T-helper 2 cell treated with Interferon-gamma antibody and Interleukin-4, amounts not matched to agents 5 μg/mL and 100 μg/mL, for 36 hours (primary cell): ENCODE results near the gene MAPK12.
"Not testable (repeated sequence)": the region's sequence is repeated elsewhere in the genome, so short reads cannot be mapped to it uniquely, and the experiment has no call there.

ENCODE experiments used
- DNase-seq: peaks from one replicate; pipeline ENCODE4 v3.0.0; 2021; ENCODE audit warnings: low spot score
- H3K27ac Mint-ChIP-seq: one replicate; pipeline ENCODE4 v1.8.0; 2021; ENCODE audit warnings: mild to moderate bottlenecking, mixed read lengths
- H3K27me3 Mint-ChIP-seq: one replicate; pipeline ENCODE4 v1.8.0; 2021; ENCODE audit warnings: low read depth, mixed read lengths
- H3K36me3 Mint-ChIP-seq: one replicate; pipeline ENCODE4 v1.8.0; 2021; ENCODE audit warnings: low read depth, mixed read lengths
- H3K4me1 Mint-ChIP-seq: one replicate; pipeline ENCODE4 v1.8.0; 2021; ENCODE audit warnings: low read depth, mixed read lengths
- H3K4me3 Mint-ChIP-seq: one replicate; pipeline ENCODE4 v1.8.0; 2022; ENCODE audit warnings: mild to moderate bottlenecking, moderate library complexity, mixed read lengths
- H3K9me3 Mint-ChIP-seq: one replicate; pipeline ENCODE4 v1.8.0; 2021; ENCODE audit warnings: mixed read lengths

Gene MAPK12

GRCh38 chr22:50209893-50210292 is 51.6 kb downstream of the MAPK12 start:
- no peaks in the 10 kb centered on the region for H3K27me3 Mint-ChIP-seq
- peaks cover 24% of the 10 kb centered on the region for H3K36me3 Mint-ChIP-seq
- peaks cover 4% of the 10 kb centered on the region for H3K4me1 Mint-ChIP-seq
- no peak overlapping the region for H3K4me3 Mint-ChIP-seq
- peak overlapping the region; percentile 27 for H3K27ac Mint-ChIP-seq
- no peaks in the 10 kb centered on the region for H3K9me3 Mint-ChIP-seq
- peak; percentile 45 for DNase-seq

GRCh38 chr22:50208939-50209892 is 52.3 kb downstream of the MAPK12 start:
- Mint-ChIP-seq H3K36me3 (peaks cover 23% of the 10 kb centered on the region), H3K9me3 (no peaks in the 10 kb centered on the region), H3K27ac (no peak overlapping the region), H3K4me1 (peaks cover 5% of the 10 kb centered on the region), H3K4me3 (no peak overlapping the region), H3K27me3 (no peaks in the 10 kb centered on the region)
- no peak for DNase-seq

DNA sequence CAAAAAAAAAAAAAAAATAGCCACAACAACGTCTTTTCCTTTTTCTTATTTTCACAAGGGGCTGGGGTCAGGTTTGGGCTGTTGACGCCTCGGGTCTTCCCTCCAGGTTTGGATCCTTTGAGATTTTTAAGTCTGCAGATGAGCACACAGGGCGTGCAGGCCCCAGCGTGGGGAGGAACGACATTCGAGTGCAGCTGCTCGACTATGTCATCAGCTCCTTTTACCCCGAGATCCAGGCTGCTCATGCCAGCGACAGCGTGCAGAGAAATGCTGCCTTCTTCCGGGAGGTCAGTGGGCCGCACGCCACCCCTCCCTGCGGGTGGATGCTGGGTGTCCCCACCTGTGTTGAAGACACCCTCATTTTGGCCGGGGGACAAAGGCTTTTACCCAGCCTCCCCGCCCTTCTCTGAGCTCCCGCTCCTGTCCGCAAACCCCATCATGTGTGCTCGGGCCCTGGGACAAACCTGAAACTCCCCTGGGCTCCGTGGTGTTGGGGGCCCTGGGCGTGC is 53.0 kb downstream of the MAPK12 start:
- Mint-ChIP-seq H3K4me1 (peaks cover 7% of the 10 kb centered on the region), H3K36me3 (peaks cover 25% of the 10 kb centered on the region), H3K9me3 (no peaks in the 10 kb centered on the region), H3K27me3 (no peaks in the 10 kb centered on the region), H3K4me3 (no peak overlapping the region), H3K27ac (no peak overlapping the region)
- DNase-seq = no peak

DNA sequence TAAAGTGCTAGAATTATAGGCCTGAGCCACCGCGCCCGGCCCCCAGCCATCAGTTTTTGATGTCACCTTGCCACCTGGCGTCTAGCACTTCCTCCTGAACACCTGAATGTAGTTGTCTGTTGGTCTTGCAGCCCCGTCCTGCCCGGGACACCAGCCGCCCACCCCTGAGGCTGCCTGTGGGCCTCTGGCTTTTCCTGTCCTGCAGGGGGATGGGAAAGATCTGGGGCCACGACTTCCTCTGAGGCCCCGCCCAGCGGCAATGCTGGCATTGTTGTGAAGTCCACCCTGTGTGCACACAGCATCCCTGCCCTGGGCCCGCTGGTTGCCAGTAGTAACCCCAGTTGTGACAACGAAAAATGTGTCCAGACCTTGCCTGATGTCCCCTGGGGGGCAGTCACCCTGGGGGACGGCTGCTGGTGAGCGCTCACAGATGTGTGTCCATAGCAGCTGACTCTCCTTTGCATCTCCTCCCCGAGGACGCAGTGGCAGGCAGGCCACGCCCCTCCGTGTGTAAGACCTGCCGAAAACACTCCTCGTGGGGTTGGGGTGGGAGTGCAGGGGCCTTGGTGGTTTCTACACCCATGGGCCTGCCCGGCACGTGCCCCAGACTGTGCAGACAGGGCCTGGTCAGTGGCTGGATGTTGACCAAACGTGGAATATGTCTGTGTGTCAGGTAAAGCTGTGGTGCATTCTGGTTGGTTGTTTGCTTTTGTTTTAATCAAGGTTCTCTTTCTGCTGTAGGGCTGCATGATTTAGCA is 53.9 kb downstream of the MAPK12 start:
- DNase-seq = no peak
- H3K27me3 Mint-ChIP-seq = no peaks in the 10 kb centered on the region
- peaks cover 7% of the 10 kb centered on the region for H3K4me1 Mint-ChIP-seq
- no peak overlapping the region for H3K4me3 Mint-ChIP-seq
- peaks cover 28% of the 10 kb centered on the region for H3K36me3 Mint-ChIP-seq
- H3K27ac Mint-ChIP-seq = no peak overlapping the region
- H3K9me3 Mint-ChIP-seq = no peaks in the 10 kb centered on the region

DNA sequence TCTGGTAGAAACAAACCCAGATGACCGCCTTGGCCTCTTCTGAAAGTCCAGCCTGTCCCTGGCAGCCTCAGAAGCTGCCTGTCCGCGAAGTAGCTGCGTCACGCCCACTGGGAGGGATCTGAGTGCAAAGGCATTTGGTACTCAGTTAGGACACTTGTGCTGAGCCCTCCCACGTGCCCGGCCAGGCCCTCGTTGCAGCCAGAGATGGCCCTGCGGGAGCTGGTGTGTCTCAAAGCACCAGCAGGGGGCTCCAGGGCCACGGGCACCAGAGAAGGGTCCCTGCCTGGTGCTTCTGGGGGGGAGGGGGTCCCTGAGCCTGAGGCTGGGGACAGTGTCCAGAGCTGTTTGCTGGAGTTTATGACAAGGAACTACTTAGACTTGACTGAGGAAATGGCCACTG is 54.9 kb downstream of the MAPK12 start:
- Mint-ChIP-seq H3K27ac (no peak overlapping the region), H3K4me3 (no peak overlapping the region), H3K36me3 (peaks cover 28% of the 10 kb centered on the region), H3K9me3 (no peaks in the 10 kb centered on the region), H3K4me1 (peaks cover 14% of the 10 kb centered on the region), H3K27me3 (no peaks in the 10 kb centered on the region)
- no peak for DNase-seq

DNA sequence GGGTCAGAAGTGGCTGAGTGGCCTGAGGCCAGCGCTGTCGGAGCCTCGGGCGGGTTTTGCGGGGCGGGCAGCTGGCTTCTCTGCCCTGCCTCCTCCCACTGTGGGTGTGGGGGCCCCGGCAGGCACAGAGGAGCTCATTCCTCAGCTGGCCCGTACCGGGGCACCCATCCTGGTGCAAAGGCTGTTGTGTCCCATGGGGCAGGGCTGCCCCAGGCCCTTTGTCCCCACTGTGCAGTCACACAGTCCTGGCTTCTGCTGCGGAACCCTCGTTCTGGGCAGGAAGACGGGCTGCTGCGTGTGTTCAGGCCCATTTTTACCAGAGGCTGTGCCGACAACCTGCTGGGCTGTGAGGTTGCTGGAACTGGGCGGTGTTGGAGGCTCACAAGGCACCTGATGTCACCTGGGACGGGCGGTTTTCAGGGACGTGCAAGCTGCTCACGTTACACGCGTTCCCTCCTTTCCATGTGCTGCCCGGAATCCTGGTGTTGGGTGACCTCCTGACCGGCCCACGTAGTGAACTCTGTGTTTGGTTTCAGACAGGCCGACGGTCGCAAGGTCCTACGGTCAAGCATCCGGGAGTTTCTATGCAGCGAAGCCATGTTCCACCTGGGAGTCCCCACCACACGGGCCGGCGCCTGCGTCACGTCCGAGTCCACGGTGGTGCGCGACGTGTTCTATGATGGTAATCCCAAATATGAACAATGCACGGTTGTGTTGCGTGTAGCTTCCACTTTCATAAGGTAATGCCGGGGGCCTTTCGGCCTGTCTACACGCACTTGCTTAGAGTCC is 55.5 kb downstream of the MAPK12 start:
- H3K9me3 Mint-ChIP-seq = no peaks in the 10 kb centered on the region
- H3K36me3 Mint-ChIP-seq = peaks cover 24% of the 10 kb centered on the region
- no peaks in the 10 kb centered on the region for H3K27me3 Mint-ChIP-seq
- H3K4me1 Mint-ChIP-seq = peaks cover 14% of the 10 kb centered on the region
- no peak overlapping the region for H3K27ac Mint-ChIP-seq
- DNase-seq = no peak
- H3K4me3 Mint-ChIP-seq = no peak overlapping the region

GRCh38 chr22:50204998-50205397 is 56.5 kb downstream of the MAPK12 start:
- not testable (repeated sequence) for DNase-seq, H3K9me3 Mint-ChIP-seq, H3K27ac Mint-ChIP-seq, H3K27me3 Mint-ChIP-seq, H3K4me3 Mint-ChIP-seq
- peaks cover 23% of the 10 kb centered on the region for H3K36me3 Mint-ChIP-seq
- peaks cover 14% of the 10 kb centered on the region for H3K4me1 Mint-ChIP-seq

GRCh38 chr22:50204571-50204970 is 56.9 kb downstream of the MAPK12 start:
- H3K9me3 Mint-ChIP-seq = no peaks in the 10 kb centered on the region
- no peaks in the 10 kb centered on the region for H3K27me3 Mint-ChIP-seq
- DNase-seq = no peak
- H3K4me1 Mint-ChIP-seq = peaks cover 13% of the 10 kb centered on the region
- H3K27ac Mint-ChIP-seq = no peak overlapping the region
- no peak overlapping the region for H3K4me3 Mint-ChIP-seq
- H3K36me3 Mint-ChIP-seq = peaks cover 20% of the 10 kb centered on the region

GRCh38 chr22:50203288-50203687 is 58.2 kb downstream of the MAPK12 start:
- DNase-seq = no peak
- Mint-ChIP-seq H3K9me3 (no peaks in the 10 kb centered on the region), H3K36me3 (peaks cover 23% of the 10 kb centered on the region), H3K4me3 (no peak overlapping the region), H3K27me3 (no peaks in the 10 kb centered on the region), H3K4me1 (peaks cover 16% of the 10 kb centered on the region), H3K27ac (no peak overlapping the region)
